Neural progenitor cell (in vitro differentiated cells): Measurements from ENCODE around the gene TPM3.

Experiments
- CTCF ChIP-seq: fragments of 200-600 bp; sonication (generic); IDR thresholded peaks from 2 replicates; pipeline ENCODE4 v1.5.1; 2017; ENCODE audit warnings: antibody characterized with exemption, mild to moderate bottlenecking
- EZH2phosphoT487 ChIP-seq: fragments of 200-600 bp; sonication (generic); IDR thresholded peaks from 2 replicates; pipeline ENCODE4 v1.6.1; 2017; ENCODE audit warnings: antibody characterized with exemption

- TF ChIP-seq CTCF: peak; percentile 63
- TF ChIP-seq EZH2phosphoT487: peak; percentile 51
These were observed 5.7 kb downstream of the TPM3 start for GRCh38 chr1:154186177-154186576.
